Loucy (cell line): ENCODE data around the gene MMP19.

ENCODE experiments used
- CTCF ChIP-seq: fragments of 200-600 bp; sonication (generic); conservative IDR thresholded peaks from 2 replicates; pipeline ENCODE4 v1.5.1; 2014; ENCODE audit warnings: mild to moderate bottlenecking, antibody characterized with exemption, low read length
- EZH2phosphoT487 ChIP-seq: fragments of 200-600 bp; IDR thresholded peaks from 2 replicates; pipeline ENCODE4 v1.6.1; 2018; ENCODE audit warnings: antibody characterized with exemption, mild to moderate bottlenecking, moderate library complexity, borderline replicate concordance

GRCh38 chr12:55844961-55845360, 2.2 kb upstream of the MMP19 start:
- TF ChIP-seq CTCF: no peak
- no peak for TF ChIP-seq EZH2phosphoT487
